HL-60/S4 treated with phorbol 12-myristate 13-acetate at 8.2 ng/mL for 4 days and 3 days (cell line): ENCODE results near the gene NDUFA3.

Experiments
- in situ Hi-C: fragments of 300-500 bp; cut with MboI; formaldehyde crosslinking; loops from 2 replicates; pipeline ENCODE4 v1.15.0; 2022; ENCODE audit warnings: low sequenced_read_pairs

NDUFA3 gene

DNA sequence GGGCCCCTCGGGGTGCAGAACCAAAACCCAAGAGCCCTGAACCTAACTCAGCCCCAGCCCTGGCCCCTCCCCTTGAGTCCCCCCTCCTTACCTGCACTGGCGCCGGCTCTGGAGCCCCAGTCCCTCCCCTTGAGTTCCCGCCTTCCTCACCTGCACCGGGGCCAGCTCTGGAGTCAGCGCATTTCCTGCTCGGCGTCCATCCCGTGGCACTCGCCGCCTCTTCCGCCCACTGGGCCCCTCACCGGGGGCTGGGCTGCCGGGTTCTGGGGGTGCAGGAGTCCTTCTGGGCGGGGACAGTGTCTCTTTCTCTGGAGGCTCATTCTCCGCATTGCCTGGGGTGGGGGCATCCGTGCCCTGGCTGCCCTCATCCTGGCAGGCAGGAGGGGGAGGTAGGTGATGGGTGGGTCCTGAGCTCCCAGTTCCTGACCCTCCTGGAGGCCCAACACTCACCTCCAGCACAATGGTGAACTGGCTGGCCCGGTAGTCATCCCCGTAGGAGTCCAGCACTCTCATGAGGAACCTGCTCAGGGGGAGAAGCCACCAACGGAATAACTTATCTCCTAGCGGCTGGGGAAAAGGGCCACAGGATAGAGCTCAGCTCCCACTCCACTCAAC is 5.3 kb downstream of the NDUFA3 start:
- in situ Hi-C loops, result no loop called here

DNA sequence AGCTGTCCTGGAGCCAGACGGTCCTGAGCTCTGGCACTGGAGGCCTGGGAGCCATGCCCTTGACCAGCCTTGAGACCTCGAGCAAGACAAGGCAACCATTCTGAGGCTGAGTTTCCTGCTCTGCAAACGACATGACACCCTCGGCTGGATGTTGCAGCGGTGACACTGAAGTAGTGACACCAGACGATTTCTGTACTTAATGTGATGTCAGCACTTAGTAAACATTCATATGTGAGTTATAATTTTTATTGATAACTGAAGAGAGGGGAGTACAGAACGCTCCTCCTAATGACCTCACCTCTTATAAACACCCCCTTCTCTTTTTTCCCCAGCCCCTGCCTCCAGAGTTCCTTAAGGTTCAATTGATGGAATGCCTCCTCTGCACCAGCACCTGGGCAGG is 5.8 kb downstream of the NDUFA3 start:
- in situ Hi-C loops, result no loop called here

DNA sequence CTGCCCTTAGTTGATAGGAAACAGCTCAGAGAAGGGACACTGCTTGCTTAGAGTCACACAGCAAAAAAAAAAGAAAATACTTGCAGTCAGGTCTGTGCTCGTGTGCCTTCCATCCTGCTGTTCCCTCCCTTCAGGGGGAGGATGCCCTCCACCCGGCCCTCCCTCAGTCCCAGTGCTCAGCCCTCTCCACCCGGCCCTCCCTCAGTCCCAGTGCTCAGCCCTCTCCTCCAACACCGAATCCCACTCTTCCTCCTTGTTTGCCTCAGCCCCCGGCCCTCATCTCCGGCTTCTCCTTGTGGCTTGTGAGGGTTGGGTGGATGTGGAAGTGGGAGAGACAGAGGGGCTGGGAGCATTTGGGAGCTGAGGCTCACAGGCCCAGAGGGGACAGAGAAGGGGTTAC is 7.0 kb downstream of the NDUFA3 start:
- in situ Hi-C loops, result no loop called here

DNA sequence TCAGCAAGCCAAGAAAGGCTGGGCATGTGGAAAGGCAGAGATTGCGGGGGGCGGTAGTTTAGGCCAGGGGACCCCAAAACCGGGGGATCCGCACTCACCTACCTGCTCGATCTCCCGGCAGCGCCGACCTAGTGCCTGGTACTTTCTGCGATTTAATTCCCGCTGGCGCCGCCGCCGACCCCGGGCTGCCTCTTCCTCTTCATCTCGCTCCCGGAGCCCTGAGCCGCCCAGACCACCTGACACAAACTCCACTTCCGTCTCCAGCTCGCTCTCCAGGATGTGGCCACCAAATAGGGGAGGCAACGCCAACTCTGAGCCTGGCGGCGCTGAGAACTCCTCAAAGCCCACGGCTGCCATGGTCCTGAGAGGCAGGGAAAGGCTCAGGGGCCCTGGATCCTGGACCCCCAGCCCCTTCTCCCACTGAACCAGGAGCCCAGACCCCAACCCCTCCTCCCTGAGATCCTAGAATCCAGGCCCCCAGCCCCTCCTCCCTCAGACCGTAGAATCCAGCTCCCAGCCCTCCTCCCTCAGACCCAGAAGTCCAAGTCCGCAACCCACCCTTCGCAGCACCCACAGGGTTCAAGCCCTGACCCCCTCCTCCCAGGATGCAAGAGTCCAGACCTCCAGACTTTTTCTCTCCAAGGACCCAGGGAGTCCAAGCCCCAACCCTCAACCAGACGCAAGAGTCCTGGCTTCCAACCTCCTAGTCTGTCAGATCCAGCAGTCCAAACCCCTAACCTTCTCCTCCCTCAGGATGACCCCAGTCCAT is 11.9 kb downstream of the NDUFA3 start:
- in situ Hi-C loops, result no loop called here

DNA sequence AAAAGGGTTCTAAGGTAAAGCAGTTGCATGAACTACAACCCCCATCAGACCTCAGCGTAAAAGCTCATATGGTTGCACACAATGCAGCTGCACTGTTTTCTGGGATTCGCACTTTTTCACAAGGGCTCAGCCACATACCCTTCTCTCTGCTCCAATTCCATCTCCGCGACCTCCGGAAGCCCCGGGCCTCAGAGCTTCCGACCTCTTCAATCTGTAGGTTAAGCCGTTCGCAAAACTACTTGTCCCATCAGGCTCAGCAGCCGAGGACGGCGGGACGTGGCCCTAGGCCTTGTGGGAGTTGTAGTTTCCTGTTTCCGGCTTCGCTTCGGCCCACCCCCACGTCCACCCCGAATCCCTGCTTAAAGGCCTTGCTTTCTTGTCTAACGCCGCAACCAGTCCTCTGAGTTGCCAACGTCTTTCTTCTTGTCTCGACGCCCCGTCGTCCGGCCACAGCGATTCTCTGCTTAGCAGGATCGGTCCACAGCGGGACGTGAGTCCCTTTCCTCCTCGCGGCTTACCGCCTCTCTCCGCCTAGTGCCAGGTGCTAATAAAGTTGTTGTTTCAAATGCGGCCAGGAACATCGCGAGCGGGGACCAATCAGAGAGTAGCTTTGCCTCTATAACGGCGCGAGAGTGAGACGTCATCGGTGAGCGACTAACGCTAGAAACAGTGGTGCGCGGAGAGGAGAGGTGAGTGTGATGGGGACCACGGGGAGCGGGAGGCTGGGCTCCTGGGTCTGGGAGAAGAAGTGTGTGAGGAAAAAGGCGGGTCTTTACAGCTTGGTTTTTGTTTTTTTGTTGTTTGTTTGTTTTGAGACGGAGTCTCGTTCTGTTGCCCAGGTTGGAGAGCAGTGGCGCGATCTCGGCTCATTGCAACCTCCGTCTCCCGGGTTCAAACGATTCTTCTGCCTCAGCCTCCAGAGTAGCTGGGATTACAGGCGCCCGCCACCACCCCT is 12.7 kb downstream of the NDUFA3 start, which contains the start of the genes PRPF31 and TFPT:
TSS of gene PRPF31 (plus strand) at position 646 of the 955 bp plus-strand sequence. CDS start 2,525 bp downstream, outside the sequence.
TSS of gene TFPT (minus strand) at position 549 of the 955 bp plus-strand sequence. CDS start at position 161, 388 bp downstream.
- in situ Hi-C loops, result no loop called here

DNA sequence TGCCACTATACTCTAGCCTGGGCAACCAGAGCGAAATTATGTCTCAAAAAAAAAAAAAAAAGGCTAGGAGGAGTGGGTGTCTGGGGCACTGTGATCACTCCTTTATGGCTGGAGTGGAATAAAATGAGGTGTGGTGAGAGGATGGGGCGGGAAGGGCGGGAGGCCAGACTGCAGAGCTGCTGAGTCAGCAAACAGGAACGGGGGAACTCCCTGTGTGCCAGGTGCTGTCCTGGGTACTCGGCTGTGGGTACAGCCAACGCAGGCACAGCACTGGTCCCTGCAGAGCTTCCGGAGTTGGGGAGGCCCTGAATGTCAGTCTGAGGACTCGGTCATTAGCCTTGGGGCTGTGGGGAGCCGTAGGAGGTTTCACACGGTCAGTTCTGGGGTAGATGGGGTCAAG is 18.6 kb downstream of the NDUFA3 start:
- in situ Hi-C loops, result no loop called here

DNA sequence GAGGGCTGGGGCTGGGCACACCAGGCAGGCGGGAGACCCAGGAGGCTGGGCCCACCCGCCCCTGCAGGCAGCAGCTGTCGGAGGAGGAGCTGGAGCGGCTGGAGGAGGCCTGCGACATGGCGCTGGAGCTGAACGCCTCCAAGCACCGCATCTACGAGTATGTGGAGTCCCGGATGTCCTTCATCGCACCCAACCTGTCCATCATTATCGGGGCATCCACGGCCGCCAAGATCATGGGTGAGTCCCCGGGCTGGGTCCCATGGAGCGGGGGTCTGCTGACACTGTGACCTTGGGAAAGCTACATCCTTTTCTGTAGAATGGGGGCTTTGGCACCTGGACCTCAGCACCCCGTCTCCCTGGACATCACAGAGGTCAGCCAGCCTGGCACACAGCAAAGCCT is 21.0 kb downstream of the NDUFA3 start:
- in situ Hi-C loops, result no loop called here

DNA sequence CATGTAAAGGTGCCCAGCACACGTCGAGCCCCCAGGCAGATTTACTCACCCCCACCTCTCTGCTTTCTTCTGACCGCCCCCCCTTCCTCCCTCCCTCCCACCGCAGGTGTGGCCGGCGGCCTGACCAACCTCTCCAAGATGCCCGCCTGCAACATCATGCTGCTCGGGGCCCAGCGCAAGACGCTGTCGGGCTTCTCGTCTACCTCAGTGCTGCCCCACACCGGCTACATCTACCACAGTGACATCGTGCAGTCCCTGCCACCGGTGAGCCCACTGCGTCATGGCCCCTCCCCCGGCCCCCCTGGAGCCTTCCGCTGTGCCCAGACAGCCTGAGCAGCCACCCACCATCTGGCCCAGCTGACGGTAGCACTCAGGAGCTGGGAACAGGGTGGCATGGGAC is 21.7 kb downstream of the NDUFA3 start:
- in situ Hi-C loops, result no loop called here

DNA sequence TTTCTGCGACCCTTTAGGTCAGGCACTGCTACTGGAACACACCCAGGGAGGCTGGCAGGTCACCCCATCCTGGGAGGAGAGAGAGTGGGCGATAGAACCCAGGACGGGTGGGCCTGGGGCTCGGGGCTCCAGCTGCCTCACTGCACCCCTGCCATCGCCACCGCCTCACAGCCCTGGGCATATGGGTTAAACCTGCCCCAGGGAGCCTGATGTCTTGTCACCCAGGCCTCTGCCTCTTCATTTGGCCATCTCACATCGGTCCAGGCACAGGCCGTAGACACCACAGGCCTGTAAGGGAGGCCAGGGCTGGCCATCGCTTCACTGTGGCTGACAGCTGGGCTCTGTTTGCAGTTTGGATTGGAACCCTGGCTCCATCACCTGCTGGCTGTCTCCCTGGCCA is 23.1 kb downstream of the NDUFA3 start:
- in situ Hi-C loops, result no loop called here

DNA sequence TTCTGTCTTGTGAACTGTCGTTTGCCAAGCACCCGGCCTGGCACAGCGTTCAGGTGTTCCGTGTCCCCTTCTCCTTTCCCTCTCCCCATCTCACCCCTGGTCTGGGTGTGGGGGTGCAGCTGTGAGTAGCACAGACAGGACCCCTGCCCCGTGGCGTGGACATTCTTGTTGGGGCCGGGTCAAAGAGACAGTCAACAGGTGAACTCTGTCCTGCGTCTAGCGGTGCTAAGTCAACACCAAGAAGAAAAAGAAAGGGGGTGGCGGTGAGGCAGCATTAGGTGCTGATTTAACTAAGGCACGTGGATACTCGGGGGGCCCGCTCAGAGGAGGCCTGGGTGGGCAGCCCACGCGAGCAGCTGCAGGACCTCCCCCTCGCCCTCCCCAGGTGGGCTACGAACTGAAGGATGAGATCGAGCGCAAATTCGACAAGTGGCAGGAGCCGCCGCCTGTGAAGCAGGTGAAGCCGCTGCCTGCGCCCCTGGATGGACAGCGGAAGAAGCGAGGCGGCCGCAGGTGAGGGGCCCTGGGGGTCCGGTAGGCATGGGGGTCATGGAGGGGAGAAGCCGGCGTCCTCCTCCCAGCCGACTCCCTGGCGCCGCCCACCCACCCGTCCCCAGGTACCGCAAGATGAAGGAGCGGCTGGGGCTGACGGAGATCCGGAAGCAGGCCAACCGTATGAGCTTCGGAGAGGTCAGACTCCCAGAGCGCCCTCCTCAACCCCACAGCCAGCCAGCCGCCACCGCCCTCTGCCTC is 25.2 kb downstream of the NDUFA3 start:
- in situ Hi-C loops, result no loop called here

DNA sequence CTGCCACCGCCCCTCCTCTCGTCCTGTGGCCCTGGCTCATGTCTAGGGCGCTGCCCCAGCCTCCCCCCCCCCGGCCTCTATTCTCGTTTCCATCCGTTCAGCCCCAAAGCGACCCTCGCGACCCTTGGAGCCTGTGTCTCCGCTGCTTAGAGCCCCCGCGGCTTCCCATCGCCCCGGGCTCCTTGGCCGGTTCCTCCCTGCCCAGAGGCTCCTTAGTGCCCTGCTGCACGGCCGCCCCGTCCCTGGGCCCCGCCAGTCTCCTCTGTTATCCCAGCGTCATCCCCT is 25.7 kb downstream of the NDUFA3 start:
- in situ Hi-C loops, result no loop called here

DNA sequence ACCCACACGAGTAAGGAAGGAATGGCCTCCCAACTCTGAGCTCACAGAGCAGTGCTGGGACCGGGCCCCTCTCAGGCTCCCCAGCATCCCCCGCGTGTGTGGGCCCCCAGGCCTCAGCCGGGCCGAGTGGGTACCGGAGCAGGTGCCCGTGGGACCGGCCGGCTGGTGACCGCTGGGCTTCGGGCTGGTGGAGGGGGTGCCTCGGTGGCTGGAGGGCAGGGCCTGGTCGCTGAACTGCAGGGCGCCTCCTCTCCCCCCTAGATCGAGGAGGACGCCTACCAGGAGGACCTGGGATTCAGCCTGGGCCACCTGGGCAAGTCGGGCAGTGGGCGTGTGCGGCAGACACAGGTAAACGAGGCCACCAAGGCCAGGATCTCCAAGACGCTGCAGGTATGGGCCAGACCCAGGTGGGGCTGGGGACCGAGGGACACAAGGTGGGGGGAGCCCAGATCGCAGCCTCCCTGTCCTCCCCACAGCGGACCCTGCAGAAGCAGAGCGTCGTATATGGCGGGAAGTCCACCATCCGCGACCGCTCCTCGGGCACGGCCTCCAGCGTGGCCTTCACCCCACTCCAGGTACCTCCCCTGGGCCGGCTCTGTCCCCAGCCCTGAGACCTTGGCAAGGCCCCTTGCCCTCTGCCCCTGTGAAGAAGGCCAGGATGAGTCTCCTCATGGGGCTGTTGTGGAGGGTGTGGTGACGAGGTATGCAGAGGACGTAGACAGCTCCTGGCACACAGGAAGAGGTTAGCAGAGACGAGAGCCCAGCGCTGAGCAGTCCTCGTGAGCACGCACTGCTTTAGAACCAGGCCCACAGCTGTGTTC is 26.4 kb downstream of the NDUFA3 start:
- in situ Hi-C loops, result no loop called here

DNA sequence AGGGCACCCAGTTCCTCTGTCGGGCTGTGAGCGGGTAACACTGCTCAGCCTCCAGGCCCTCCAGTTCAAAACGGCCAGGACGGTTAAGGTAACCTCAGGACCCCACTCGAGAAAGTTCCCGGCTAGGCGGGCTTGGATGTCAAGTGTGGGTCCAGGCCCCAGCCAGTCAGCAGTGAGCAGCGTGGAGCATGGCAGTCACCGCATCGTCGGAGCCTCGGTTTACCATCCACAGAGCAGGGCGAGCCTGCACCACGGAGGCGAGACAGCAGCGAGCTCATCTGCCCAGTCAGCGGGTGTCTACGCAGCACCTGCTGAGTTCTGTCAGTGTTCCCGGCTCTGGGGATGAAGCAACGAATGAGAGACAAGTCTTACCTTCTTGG is 27.0 kb downstream of the NDUFA3 start:
- in situ Hi-C loops, result no loop called here

DNA sequence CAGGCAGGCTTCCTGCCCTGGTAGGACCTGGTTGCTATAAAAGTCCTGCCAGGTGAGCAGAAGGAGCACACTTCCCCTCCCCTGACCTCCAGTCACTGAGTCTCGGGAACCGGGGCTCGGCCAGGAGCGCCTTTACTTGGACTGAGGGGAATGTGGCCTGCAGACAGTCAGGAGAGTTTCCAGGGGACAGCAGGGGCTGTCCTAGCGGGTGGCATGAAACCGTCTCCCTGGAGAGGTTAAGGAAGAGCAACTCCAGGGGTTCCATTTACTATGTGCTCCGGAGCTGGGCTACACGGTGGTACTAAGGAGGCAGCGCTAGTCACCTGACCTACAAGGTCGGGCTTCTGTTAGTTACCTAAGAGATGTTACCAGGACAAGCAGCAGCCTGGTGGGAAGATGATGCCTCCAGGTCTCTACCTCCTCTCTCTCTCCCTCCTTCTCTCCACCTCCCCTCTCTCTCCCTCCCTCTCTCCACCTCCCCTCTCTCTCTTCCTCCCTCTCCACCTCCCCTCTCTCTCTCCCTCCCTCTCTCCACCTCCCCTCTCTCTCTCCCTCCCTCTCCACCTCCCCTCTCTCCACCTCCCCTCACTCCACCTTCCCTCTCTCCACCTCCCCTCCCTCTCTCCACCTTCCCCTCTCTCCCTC is 30.8 kb downstream of the NDUFA3 start:
- in situ Hi-C loops, result no loop called here

DNA sequence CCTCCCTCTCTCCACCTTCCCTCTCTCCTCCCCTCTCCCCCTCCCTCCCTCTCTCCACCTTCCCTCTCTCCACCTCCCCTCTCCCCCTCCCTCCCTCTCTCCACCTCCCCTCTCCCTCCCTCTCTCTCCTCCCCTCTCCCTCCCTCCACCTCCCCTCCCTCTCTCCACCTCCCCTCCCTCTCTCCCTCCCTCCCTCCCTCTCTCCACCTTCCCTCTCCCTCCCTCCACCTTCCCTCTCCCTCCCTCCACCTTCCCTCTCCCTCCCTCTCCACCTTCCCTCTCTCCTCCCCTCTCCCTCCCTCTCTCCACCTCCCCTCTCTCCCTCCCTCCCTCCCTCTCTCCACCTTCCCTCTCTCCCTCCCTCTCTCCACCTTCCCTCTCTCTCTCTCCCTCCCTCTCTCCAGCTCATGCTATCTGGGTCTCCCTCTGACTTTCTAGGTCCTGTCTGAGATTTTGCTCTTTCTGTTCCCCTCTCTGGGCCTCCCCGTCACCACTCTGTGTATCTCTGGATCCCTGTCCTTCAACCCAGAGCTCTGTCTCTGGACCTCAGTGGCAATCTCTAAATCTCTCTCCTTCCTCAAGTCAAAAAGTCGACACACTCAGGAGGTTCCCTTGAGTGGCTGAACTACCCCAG is 31.4 kb downstream of the NDUFA3 start:
- in situ Hi-C loops, result no loop called here

DNA sequence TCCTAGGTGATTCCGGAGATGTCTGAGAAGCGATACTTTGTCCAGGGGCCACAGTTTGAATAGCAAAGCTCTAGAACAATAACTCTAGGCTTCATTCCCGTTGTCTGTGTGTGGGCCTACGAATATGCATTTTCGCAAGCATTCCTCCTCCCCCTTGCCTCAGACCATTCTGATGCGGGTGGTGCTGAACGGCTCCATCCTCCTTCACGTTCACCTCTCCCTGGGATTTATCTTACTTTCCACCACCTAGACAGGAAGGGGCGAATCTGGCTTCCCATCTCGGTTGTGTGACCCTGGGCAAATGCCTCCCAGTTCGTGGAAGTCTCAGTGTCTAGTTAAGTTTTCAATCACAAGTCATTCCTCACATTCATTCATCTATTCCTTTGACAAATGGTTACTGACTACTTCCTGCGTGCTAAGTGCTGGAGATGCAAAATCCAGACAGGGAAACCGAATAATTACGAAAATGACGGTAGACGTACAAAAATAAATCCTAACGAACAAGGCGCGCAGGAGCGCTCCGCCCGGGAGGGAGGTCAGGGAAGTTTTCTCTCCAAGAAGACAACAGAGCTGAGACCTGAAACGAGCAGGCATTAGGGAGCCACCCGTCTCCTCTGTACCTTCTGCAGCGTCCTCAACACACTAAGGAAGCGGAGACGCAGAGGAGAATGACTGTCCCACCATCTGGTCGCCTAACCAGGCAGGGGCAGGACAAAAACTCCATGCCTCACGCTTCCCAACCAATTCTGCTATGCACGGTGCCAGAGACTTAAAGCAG is 33.6 kb downstream of the NDUFA3 start:
- in situ Hi-C loops, result no loop called here

DNA sequence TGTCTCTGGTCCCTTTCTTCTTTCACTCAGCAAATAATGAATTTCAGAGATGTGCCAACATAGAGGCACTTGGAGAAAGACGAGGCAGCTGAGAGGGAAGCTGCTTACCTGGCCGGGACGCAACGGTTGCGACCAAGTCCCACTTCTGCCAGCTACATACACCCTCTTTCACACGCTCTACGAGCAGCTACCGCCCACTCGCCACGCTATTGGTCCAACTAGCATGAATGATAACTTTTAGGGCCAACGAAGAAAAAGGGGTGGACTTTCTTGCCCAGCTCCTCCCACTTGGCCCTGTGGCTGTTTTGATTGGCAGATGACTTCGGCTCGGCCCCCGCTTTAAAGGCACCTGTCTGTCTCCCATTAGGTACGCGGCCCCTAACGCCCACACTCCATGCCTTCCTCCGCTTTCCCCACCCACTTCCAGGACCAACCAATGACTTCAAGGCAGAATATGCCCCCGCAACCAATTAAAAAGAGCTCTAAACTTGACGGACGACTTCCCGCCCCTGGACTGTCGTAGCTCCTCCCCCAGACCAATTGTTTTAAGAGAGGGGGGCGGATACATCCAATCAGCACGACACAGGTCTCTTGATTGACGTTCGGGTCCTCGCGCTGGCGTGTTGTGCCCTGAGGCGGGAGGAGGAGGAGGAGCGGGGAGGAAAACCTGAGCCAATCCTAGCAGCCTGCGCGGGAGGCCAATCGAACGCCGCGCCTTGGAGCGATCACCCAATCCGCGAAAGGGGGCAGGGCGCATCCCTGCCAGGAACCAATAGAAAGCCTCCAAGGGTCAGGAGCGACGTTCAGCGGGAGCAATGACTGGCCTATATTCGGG is 34.4 kb downstream of the NDUFA3 start:
- in situ Hi-C loops, result no loop called here
